IMR-90 (cell line): ENCODE results near the gene ZYG11A.

Experiments used
- POLR2A ChIP-seq: IDR thresholded peaks from 2 replicates; pipeline ENCODE4 v1.6.1; 2012; ENCODE audit warnings: mild to moderate bottlenecking, low read depth, low read length
- RCOR1 ChIP-seq: IDR thresholded peaks from 2 replicates; pipeline ENCODE4 v1.6.1; 2012; ENCODE audit warnings: mild to moderate bottlenecking, low read length, improper control_type of control experiment; ENCODE audit not compliant: insufficient replicate concordance
- TF ChIP-seq, protein P1 (sequence below): conservative IDR thresholded peaks from 2 replicates; pipeline ENCODE4 v1.5.1; 2012; ENCODE audit warnings: mild to moderate bottlenecking, low read depth, low read length, improper control_type of control experiment
- TF ChIP-seq, protein P2 (sequence below): fragments of 150-350 bp; IDR thresholded peaks from 2 replicates; pipeline ENCODE4 v1.6.1; 2017; ENCODE audit warnings: mild to moderate bottlenecking, antibody characterized with exemption, low read length, low read depth

DNA sequence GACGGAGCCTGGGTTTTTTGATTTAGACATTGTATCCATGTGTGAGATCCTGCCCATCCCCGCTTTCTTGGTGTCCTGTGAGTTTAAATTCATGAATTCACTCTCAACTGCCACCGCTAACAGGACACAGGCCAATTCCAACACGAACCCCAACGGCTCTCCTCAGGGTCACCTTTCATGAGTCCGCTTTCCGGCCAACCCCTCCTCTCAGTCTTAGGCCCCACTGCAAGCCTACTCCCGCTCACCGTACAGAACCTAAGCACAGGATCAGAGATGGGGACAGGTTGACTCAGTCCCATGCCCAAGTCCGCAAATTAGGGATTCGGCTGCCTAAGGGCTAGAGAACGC lies 84.3 kb downstream of the ZYG11A start:
- TF ChIP-seq, protein P1, sequence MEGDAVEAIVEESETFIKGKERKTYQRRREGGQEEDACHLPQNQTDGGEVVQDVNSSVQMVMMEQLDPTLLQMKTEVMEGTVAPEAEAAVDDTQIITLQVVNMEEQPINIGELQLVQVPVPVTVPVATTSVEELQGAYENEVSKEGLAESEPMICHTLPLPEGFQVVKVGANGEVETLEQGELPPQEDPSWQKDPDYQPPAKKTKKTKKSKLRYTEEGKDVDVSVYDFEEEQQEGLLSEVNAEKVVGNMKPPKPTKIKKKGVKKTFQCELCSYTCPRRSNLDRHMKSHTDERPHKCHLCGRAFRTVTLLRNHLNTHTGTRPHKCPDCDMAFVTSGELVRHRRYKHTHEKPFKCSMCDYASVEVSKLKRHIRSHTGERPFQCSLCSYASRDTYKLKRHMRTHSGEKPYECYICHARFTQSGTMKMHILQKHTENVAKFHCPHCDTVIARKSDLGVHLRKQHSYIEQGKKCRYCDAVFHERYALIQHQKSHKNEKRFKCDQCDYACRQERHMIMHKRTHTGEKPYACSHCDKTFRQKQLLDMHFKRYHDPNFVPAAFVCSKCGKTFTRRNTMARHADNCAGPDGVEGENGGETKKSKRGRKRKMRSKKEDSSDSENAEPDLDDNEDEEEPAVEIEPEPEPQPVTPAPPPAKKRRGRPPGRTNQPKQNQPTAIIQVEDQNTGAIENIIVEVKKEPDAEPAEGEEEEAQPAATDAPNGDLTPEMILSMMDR, result no peak
- TF ChIP-seq RCOR1 (no peak), POLR2A (no peak)
- TF ChIP-seq, protein P2, sequence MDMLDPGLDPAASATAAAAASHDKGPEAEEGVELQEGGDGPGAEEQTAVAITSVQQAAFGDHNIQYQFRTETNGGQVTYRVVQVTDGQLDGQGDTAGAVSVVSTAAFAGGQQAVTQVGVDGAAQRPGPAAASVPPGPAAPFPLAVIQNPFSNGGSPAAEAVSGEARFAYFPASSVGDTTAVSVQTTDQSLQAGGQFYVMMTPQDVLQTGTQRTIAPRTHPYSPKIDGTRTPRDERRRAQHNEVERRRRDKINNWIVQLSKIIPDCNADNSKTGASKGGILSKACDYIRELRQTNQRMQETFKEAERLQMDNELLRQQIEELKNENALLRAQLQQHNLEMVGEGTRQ, result no peak
